Activated CD8-positive, alpha-beta memory T cell treated with anti-CD3 and anti-CD28 coated beads, Interleukin-2, amount 50 U/mL, for 1 hour (primary cell): ENCODE measurements around the gene MAP4K4.

ENCODE experiments used
- DNase-seq: peaks from one replicate; pipeline ENCODE4 v3.0.0-alpha.2; 2020; ENCODE audit errors: extremely low read depth

Gene MAP4K4

DNA sequence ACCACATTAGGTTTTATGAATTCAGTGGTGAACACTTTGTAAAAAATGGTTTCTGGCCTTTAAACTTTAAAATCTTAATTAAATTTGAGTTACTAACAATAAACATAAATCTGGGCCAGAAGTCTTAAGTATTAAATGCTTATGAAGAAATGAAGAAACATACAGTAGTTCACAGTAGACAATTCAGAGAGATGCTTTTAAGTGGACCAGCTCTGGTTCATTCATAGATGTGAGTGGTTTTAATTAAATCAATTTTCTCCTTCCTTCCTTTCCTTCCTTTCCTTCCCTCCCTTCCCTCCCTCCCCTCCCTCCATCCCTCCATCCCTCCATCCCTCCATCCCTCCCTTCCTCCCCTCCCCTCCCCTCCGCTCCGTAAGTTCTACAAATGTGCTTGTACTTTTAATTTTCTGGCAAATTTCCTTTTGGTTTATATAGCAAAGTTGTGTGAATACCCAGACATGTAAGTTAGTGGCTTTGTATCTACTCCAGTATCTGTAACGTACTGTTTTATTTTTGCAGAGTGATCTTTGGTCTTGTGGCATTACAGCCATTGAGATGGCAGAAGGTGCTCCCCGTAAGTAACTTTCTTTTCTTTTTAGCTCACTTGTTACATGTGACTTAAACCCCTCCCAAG is 136.5 kb downstream of the MAP4K4 start:
- DNase-seq = no peak

DNA sequence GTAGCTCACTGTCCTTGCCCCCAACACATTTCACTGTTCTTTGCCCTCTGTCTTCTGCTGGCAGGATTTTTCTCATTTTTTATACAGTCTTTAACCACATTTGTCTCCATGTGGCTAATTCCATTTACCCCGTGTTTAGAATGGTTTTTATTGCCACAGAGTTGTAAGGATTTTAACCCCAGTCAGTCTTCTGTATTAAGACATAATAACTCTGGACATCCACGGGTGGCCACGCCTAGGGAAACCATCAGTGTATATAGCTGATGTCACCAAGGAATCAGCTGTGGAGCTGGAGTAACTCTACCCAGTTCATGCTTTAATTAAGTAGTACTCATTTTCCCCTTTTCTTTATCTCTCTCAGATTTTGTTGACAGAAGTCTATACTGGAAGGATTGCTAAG is 139.8 kb downstream of the MAP4K4 start:
- DNase-seq = no peak

DNA sequence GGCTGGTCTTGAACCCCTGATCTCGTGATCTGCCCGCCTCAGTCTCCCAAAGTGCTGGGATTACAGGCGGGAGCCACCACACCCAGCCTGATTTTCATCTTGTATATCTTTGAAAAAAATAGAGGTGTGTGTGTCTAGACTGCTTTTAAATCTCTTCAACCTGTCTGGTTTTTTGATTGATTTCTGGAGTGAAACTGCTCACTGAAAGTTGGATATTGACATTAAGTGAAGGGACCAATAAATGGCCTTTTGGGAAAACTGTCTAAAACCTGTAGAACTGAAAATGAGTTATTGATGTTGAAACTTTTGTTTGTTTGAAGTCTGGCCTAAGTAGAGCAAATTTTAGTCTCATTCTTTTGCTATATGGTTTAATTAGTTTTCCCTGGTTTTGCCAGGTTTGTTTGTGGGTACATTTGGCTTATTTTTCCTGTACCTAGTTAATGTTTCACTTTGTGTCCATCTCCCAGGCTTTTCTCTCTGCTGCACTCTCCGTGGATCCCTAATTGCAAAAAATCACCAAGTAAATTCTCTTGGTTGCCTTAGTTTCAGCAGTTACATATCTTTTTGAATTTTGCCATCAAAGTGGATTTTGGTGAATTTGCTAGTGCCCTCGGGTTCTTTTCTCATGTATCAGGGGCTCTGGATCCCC is 144.3 kb downstream of the MAP4K4 start:
- no peak for DNase-seq

DNA sequence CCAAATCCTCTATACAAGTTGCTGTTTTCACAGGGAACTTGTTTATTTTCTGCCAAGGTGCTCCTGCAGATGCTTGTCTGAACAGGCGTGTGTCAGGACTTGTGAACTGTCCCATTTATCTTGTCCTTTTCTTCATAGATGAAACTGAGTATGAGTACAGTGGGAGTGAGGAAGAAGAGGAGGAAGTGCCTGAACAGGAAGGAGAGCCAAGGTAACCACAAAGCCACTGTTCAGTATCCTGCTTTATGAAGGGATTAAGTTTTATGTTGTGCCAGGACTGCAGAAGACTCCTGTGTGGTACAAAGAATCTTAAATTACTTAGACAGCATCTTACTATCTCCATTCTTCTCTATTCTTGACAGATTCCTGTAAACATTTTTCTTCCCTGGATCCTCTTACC is 145.0 kb downstream of the MAP4K4 start:
- no peak for DNase-seq

DNA sequence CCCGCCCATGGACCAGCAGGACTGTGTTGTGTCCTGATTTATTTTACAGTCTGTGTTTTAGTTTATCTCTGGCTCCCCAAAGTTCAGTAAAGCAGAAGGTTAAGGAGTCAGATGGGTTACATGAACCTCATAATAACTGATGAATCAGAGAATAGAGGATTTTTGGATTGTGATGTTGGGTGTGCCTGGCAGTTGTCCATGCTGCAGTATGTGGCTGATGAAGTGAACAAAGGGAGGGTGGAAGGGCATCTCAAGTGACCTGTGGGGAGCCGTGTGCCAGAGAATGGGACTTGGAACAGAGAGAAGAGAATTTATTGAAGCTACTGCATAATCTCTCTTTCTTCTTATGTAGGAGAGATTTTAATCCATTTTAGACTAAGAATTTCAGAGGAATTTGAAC is 145.5 kb downstream of the MAP4K4 start:
- DNase-seq = no peak

DNA sequence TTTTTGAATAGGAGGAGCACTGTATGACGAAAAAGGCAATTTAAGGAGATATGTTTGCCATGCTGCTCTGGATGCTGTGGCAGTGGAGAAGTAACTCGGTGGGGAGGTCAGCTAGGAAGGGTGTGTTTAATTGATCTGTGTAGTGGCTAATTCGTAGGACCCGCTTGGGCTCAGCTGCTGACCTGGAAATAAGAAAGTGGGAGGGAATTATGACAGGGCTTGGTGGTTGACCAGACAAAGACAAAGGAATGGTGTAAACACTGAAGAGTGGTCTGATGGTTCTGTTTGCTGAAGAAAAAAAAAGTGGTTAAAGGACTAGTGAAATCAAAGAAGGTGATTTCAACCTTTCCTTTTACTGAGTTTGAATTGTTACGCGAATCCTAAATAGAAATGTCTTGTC is 146.0 kb downstream of the MAP4K4 start:
- DNase-seq = no peak

DNA sequence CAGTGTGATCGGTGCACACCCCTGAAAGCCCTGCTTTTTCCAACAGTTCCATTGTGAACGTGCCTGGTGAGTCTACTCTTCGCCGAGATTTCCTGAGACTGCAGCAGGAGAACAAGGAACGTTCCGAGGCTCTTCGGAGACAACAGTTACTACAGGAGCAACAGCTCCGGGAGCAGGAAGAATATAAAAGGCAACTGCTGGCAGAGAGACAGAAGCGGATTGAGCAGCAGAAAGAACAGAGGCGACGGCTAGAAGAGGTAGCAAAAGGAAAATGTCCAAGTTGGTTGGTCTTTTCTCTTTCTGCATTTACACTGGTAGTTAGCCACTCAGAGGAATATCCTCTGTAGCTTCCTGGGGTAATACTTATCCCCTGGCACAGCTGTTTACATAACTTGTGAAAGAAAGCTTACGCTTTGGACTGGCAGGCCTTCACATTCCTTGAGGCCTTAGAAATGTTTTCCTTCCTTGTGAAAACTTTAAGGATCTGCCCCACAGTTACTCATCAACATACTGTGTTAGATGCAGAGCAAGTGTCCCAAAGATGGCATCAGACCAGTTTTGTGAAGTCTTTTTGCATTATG is 146.6 kb downstream of the MAP4K4 start:
- DNase-seq = no peak

DNA sequence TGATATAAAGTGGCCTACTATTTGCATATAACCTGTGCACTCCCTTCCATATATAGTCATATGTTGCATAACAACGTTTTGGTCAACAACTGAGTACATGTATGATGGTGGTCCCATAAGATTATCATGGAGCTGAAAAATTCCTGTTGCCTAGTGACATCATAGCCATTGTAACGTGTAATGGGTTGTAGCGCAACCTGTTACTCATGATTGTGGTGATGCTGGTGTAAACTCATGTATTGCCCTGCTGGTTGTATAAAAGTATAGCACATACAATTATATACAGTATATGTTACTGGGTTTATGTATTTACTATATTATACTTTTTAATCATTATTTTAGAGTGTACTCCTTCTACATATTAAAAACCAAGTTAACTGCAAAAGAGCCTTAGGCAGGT is 149.5 kb downstream of the MAP4K4 start:
- DNase-seq = no peak

DNA sequence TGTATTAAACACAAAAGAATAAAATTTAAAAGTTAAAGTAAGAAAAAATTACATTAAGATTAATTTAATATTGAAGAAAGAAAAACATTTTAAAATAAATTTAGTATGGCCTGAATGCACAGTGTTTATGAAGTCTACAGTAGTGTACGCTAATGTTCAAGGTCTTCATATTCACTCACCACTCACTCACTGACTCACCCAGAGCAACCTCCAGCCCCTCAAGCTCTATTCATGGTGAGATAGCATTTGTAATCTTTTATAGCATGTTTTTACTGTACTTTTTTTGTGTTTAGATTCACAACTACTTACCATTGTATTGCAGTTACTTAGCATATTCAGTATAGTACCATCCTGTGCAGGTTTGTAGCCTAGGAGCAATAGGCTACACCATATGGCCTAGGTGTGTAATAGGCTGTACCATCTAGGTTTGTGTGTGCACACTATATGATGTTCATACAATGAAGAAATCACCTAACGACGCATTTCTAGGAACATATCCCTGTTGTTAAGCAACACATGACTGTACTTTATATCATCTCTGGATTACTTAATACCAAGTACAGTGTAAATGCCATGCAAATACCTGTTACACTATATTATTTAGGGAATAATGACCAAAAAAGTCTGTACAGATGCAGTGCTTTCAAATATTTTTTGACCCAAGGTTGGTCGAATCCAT is 150.3 kb downstream of the MAP4K4 start:
- no peak for DNase-seq

DNA sequence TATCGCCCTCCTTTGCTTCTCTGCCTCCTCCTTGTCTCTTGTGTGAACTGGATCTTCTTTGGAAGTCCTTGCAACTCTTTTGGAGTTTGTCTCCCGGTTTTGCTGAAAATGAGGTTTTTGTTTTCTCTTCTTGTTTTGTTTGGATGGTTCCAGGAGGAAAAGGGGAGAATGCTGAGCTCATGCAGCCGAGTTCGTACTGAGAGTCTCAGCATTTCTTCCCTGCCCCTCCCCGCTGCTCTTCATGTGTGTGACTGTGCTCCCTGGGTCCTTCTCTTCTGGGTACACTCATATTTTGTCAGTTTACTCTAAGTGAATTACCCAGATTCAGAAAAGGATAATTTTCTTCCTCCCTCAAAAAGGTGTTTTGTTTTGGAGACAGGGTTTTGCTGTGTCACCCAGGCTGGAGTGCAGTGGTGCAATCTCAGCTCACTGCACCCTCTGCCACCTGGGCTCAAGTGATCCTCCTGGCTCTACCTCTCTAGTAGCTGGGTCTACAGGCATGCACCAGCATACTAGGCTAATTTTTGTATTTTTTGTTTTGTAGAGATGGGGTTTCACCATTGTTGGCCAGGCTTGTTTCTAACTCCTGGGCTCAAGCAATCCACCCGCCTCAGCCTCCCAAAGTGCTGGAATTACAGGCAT is 151.4 kb downstream of the MAP4K4 start:
- no peak for DNase-seq

DNA sequence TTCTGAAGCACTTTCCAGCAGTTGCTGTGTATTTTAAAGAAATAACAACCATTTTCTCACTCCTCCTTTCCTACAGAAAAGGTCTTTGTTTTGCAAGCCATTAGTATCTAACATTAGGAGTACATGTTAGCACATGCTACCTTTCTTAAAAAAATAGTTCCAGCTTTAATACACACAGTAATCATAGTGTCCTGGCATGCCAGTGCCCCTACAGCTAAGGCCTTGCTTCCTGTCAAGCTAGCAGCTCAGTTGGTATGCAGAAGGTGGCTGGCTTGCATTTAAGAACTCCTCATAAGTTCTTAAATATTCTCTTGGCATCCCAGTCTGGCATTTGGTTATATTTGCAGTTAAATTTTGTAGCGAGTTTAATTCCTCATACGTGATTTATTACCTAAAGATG is 152.9 kb downstream of the MAP4K4 start:
- DNase-seq = no peak

DNA sequence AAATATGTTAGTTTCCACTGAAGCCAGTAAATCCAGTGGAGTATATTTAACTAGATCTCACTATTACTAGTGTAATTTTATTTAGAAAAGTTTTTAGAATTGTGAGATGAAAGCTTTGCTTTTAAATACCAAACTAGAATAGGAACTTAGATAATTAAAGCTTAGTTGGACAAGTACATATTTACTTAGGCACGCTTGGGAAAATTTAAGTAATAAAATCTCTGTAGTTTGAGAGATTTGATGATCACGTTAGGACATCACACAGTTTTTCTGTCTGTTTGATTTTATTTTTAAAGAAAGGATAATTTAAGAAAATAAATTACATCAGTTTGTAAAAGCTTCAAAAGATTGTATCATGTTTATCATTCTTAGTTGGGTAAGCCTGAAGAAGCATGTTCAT is 153.5 kb downstream of the MAP4K4 start:
- no peak for DNase-seq

DNA sequence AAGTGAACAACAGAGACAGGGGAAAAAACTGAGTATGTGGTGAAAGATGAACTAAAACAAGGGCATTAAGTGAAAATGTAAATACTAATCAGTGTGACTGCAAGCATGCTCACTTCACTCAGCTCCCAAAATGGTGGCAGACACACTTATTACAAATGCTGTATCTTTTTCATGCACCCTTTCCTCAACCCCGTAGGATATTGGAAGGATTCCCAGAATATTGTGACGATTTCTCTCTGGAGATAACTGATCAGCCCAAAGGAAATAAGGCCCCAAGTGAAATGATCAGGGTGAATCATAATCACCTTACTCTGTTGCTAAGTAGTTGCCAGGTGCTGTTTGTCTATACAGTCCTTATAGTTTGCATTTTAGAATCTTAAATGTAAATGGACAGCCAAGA is 155.3 kb downstream of the MAP4K4 start:
- no peak for DNase-seq

DNA sequence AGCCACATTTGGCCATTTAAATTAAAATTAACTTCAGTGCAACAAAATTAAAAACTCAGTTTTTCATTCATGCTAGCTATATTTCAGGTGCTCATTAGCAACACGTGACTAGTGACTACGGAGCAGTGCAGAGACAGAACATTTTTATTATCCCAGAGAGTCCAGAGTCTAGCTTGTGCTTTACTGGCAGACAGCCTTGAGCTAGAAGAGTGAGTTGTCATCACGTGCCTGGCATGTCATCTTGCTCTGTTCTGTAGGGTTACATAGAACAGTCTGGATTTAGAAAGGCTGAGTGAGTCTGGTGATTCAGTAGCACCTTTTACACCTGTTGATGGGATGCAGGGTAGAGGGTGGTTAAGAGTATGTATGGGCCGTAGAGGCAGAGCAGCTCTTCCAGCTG is 157.4 kb downstream of the MAP4K4 start:
- no peak for DNase-seq

DNA sequence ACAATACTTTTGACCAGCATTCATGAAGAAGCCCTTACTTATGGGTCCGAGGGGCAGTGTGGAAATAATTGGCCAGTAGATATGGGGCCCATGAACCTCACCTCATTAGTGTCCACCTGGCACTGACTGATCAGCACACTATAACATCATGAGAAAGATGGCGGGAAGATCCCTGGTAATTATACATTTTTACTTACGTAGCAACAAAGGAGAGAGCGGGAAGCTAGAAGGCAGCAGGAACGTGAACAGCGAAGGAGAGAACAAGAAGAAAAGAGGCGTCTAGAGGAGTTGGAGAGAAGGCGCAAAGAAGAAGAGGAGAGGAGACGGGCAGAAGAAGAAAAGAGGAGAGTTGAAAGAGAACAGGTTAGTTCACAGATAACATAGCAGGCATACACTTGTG is 158.3 kb downstream of the MAP4K4 start:
- DNase-seq = no peak

DNA sequence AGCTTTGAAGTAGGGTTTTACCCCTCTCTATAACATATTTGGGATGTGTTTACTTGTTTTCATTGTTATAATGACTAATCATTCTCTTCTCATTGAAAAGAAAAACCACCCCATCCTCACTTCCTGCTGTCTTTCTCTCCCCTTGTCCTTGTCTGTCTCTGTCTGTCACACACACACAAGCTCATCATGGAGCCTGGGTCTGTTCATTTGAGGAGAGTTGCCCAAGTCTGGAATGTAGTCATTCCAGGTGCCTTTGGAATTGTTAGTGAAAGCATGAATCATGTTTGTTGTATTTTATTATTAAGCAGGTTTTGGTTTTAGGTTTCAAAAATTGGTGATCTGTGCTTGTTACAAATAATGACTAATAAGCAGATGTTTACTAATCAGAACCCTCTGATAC is 160.7 kb downstream of the MAP4K4 start:
- no peak for DNase-seq

DNA sequence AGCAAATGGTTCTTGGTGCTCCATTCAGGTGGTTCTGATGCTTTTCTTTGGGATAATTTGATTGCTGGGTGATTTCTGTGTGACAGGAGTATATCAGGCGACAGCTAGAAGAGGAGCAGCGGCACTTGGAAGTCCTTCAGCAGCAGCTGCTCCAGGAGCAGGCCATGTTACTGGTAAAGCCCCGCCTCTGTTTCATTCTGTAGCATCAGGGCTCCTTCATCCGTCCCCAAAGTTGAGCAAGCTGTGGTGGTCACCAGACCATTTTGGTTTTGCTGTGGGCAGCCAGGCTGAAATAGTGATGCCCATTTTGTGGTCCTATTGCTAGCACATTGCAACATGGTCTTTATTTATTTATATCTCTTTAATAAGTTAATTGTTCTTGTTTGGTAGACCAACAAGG is 161.4 kb downstream of the MAP4K4 start:
- no peak for DNase-seq

DNA sequence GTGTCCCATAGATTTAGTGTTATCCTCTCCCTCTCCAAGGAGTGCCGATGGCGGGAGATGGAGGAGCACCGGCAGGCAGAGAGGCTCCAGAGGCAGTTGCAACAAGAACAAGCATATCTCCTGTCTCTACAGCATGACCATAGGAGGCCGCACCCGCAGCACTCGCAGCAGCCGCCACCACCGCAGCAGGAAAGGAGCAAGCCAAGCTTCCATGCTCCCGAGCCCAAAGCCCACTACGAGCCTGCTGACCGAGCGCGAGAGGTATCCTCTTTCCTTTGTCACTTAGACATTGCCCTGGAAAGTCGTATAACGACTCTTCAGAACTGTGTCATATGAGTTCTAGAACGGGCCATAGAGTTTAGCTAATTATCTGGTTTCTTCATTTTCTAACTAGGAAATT is 162.1 kb downstream of the MAP4K4 start:
- DNase-seq = no peak

DNA sequence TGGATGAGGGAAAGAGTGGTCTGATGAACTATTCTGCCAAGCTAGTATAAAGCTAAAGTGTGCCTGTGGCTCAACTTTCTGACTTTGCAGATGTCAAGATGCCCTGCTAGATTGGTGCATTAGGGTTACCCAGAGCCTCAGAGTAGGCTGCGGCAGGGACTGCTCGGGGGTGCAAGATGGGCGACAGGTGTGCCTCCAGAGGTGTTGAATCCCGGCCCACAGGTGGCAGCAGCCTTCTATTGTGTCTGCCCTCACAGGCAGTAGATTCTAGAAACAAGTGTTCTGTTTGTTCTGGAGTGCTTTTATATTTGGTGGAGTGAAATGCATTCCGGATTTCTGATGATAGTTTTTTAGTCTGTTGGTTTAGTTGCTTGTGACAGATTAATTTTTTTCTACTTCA is 162.7 kb downstream of the MAP4K4 start:
- DNase-seq = no peak

DNA sequence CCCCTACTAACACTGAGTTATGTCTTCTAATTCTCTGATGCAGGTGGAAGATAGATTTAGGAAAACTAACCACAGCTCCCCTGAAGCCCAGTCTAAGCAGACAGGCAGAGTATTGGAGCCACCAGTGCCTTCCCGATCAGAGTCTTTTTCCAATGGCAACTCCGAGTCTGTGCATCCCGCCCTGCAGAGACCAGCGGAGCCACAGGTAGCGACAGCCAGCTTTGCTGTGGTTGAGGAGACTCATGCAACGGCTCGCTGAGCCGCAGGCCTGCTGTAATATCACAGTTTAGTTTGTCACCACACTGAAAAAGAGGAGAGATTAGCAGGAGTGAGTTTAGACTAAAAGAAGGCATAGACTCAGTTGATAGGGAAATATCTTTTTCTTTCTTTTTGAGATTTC is 163.3 kb downstream of the MAP4K4 start:
- no peak for DNase-seq

DNA sequence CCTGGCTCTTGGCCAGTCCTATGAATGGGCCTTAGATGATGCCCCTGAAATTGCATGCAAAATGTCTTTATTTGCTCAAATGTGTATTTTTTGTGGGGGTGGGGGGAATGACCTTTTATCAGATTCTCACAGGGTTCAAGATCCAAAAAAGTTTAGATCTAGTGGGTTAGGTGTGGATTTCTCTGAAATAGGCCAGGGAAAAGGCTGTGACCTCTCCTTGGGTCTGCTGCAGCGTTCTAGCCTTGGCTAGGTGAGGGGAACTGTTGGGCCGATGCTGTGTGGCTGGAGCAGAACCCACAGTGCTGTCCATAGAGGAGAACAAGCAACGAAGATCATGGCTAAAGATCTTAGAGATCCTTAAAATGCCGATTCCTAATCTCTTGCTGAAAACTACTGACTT is 163.9 kb downstream of the MAP4K4 start:
- no peak for DNase-seq

DNA sequence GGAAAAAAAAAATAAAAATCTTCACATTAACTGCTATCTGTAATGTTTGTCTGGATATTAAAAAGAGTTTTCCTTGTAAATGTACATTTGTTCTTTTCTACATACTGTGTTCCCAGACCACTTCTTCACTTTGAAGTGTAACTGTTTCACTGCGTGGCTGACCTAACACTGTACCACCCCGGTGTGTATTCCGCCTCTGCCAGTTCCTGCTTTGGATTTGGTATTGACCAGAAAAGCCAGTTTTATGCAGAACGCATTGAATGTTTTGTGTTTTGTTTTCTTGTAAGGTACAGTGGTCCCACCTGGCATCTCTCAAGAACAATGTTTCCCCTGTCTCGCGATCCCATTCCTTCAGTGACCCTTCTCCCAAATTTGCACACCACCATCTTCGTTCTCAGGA is 166.0 kb downstream of the MAP4K4 start:
- no peak for DNase-seq

DNA sequence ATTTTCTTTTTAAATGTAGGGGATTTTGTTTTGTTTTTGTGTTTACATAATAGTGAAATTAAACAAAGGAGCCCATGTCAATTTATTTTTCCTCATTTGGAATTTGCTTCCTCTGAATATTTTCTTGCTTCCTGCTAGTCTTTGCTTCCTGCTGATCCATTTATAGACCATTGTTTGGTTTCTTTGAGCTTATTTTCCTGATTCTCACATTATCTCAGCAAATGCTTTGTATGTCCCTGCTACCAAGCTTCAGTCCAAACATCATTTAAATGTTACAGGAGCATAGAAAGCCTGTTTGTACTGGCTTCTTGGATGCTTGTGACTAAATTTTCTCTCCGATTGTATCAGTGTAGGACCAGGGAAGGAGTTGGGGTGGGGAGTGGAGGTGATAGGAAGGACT is 166.9 kb downstream of the MAP4K4 start:
- DNase-seq = no peak
